HG02678 (cell line): Measurements from ENCODE around the gene RASSF3.
A peak's percentile ranks its signal among the peaks of the same experiment; 100 is the strongest.
"Not testable (repeated sequence)": the region's sequence is repeated elsewhere in the genome, so short reads cannot be mapped to it uniquely, and the experiment has no call there.

Source experiments
- ATAC-seq: cut with Tn5 transposase; IDR thresholded peaks from one replicate; pipeline ENCODE4 v1.9.1; 2021; ENCODE audit warnings: mild to moderate bottlenecking, moderate library complexity; ENCODE audit not compliant: unreplicated experiment

RASSF3 gene, protein sequence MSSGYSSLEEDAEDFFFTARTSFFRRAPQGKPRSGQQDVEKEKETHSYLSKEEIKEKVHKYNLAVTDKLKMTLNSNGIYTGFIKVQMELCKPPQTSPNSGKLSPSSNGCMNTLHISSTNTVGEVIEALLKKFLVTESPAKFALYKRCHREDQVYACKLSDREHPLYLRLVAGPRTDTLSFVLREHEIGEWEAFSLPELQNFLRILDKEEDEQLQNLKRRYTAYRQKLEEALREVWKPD

GRCh38 chr12:64610079-64610659 is at the start of gene RASSF3:
Gene RASSF3 (plus strand): TSS chr12:64610495. CDS start chr12:64610633, 138 bp downstream.
- peak; percentile 58 for ATAC-seq

- ATAC-seq, result no peak
Measured at GRCh38 chr12:64561302-64562136, 48.8 kb upstream of the RASSF3 start.

GRCh38 chr12:64566122-64566521 is 44.2 kb upstream of the RASSF3 start:
- ATAC-seq, result no peak

DNA sequence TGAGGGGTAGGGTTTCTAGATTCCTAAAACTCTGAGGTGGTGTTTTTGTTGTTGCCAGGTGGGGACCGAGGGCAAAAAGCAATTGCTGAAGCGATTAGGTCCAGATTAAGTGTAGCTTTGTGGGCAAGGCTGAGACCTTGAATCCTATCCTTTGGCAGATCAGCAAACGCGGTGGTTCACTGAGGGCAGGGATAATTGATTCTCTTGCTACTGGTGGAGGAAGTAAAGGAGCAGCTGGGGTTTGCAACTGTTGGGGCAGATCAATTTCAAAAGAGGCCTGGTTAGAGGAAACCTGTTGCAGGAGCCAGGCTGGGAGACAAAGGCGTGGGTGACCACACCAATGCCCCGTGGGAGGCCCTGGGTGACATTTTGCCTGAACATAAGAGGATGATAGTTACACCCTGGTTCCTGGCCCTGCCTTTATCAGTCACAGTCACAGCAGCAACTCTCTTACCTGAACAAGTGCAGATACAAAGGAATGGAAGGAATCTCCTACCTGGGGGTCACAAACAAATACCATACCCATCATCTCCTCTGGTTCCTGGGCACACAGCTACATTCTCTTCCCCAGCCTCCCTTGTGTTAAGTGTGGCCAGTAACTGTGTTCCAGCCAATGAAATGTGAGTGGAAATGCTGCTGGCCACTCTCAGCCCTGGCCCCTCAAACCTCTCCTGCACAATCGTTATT is 43.3 kb upstream of the RASSF3 start:
- ATAC-seq, result no peak

DNA sequence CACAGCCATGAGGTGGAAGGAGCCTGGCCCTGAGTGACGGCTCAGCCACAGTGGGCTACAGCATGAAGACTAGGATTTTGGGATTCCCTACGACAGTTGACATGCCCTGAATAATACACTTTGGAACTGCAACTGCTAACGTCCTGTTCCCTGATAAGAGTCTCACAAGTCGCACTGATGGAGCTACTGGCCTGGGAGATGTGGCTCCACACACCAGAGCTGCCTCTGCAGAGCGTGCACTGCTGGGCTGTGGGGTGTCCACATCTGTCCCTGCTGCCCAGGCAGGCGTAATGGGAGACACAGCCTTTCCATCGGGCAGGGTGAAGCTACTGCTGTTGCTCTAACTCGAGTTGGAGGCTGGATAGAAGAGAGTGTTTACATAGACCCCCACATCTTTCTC is 42.7 kb upstream of the RASSF3 start:
- no peak for ATAC-seq

DNA sequence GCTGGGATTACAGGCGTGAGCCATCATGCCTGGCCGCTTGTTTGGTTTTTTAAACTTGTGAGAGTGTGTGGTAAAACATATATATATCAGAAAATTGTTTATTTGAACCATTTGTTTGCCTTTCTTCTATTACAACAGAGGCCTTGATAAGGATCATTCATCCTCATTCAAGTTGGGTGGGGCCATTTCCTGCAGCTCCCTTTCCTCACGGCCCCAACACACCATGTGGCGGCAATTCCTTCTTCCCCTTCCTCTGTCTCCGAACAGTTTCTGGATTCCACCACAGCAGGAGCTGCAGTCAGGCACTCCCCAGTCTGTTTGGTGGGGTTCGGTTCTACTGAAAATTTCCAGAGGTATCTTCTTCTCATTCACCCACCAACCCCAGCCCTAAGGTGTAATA is 42.0 kb upstream of the RASSF3 start:
- ATAC-seq, result no peak

DNA sequence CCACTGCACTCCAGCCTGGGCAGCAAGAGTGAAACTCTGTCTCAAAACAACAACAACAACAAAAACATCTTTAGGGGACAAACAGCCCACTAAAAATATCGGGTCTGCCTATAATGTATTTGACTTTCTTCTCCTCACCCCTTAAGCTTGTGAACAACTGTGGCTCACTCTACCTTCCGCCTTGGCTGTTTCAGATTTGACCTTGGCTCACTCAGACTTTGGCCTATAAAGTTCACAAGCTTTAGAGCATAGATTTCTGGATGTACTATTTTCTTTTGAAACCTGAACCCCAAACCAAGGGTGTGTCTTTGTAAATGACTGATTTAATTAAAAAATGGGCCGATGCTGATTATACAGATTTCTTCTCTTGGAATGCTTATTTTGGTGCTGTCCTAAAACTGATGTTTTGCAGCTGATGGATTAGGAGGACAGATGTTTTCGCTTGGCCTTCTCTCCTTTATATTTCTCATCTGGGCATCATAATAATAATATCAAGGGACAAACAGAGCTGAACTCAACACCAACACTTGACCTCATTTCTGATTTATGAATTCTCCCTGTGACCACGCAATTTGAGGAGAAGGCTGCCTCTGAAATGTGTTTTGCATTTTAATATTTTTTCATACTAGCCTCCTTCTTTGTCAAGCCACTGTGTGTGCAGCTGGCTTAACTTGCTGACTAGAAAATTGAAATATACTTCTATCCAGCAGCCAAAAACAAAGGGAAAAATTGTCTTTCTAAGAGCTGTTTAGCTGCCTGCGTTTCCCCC is 40.2 kb upstream of the RASSF3 start:
- no peak for ATAC-seq

DNA sequence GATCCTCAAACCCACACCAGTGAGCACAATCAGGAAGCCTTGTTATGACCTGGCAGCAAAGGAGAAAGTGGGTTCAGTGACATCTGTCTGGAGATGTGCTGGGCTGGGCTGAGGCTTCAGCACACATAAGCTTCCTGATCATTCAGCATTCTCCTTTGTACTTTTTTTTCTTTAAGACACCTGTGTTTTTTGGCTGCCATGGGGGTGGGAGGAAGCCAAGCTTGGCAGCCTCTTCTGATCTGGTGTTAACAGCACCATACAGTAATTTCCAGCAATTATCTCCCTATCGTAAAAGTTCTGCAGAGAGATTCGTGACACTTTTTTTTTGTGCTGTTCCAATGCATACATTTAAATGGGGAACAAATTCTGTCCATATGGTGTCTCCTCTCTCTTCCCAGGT is 38.9 kb upstream of the RASSF3 start:
- no peak for ATAC-seq

- ATAC-seq, result no peak
Measured at GRCh38 chr12:64572241-64572640, 38.1 kb upstream of the RASSF3 start.

GRCh38 chr12:64574837-64575236 is 35.5 kb upstream of the RASSF3 start:
- ATAC-seq, result no peak

DNA sequence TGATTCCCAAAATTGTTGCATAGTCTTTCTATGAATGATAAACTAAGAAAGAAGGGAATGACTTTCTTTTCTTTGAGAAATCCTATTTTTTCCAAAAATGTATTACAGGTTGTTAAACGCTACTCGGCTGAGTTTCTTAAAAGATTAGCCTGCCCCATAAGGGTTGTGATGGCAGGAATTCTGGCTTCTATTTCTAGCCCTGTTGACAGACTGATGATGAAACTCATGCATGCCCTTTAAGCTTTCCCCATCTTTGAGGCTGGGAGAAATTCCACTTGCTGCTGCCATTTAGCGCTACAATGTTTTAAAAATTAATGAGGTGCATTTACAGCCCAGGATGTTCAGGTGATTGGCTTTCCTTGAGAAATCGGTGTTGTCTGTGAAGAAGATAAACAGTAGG is 33.2 kb upstream of the RASSF3 start:
- ATAC-seq, result no peak

- no peak for ATAC-seq
Measured at GRCh38 chr12:64578566-64578965, 31.7 kb upstream of the RASSF3 start.

- ATAC-seq, result no peak
Measured at GRCh38 chr12:64580681-64581080, 29.6 kb upstream of the RASSF3 start.

DNA sequence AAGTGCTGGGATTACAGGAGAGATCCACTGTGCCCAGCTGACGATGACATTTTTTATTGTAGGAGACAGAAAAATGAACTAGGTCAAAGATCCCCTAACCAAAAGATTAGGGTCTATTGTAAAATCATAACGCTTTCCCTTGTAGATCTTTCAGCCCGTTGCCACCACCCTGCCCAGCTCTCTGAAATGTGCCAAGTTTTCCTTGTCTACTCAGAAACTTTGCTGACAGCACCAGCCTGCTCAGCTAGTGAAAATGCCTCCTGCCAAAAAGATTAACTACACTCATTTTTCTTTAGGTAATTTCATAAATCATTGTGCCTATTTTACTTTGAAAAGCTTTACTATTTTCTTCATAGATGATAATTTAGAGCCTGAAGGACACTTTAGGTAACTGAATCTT is 28.2 kb upstream of the RASSF3 start:
- no peak for ATAC-seq

DNA sequence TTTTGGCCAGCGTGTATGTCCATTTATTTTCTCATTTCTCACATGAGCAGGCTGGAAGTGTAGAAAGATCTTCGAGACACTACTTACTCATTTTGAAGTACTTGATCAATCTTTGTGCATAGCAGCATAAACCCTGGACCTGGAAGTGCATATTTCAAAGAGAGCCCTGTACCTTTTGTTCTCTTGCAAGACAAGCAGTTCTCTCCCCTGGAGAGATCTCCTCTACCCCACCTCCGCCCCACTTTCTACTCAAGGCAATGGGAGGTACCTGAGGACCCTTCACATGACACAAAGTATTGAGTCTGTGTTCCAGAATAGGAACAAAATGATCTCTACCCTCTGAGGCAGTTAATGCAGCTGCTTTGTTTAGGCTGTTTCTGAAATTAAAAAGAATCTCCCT is 27.4 kb upstream of the RASSF3 start:
- ATAC-seq, result no peak

GRCh38 chr12:64583395-64583770 is 26.9 kb upstream of the RASSF3 start:
- ATAC-seq, result not testable (repeated sequence)

- ATAC-seq, result no peak
Measured at GRCh38 chr12:64583771-64584421, 26.4 kb upstream of the RASSF3 start.

GRCh38 chr12:64585104-64585503 is 25.2 kb upstream of the RASSF3 start:
- no peak for ATAC-seq

DNA sequence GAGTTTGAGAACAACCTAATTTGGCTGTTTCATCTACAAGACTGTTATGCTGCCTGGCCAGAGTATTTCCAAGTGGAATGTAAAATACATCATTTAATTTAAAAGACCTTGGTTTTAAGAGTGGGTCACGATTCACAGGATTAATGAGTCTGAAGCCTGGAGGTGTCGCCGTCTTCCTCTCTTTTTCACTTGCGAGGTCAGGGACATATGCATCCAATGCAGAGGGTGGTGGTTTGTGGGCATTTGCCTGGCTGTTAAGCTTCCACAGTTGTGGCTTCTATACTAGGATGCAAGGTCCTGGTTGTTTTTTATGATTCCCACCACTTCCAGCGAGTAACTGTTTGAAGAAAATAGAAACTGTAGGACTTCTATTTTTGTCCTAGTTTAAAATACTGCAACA is 22.8 kb upstream of the RASSF3 start:
- no peak for ATAC-seq

- no peak for ATAC-seq
Measured at GRCh38 chr12:64590183-64590582, 20.1 kb upstream of the RASSF3 start.
